ENCODE results near the gene PLCB2.

PLCB2 gene, protein sequence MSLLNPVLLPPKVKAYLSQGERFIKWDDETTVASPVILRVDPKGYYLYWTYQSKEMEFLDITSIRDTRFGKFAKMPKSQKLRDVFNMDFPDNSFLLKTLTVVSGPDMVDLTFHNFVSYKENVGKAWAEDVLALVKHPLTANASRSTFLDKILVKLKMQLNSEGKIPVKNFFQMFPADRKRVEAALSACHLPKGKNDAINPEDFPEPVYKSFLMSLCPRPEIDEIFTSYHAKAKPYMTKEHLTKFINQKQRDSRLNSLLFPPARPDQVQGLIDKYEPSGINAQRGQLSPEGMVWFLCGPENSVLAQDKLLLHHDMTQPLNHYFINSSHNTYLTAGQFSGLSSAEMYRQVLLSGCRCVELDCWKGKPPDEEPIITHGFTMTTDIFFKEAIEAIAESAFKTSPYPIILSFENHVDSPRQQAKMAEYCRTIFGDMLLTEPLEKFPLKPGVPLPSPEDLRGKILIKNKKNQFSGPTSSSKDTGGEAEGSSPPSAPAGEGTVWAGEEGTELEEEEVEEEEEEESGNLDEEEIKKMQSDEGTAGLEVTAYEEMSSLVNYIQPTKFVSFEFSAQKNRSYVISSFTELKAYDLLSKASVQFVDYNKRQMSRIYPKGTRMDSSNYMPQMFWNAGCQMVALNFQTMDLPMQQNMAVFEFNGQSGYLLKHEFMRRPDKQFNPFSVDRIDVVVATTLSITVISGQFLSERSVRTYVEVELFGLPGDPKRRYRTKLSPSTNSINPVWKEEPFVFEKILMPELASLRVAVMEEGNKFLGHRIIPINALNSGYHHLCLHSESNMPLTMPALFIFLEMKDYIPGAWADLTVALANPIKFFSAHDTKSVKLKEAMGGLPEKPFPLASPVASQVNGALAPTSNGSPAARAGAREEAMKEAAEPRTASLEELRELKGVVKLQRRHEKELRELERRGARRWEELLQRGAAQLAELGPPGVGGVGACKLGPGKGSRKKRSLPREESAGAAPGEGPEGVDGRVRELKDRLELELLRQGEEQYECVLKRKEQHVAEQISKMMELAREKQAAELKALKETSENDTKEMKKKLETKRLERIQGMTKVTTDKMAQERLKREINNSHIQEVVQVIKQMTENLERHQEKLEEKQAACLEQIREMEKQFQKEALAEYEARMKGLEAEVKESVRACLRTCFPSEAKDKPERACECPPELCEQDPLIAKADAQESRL

GRCh38 chr15:40307421-40308211, at the start of gene PLCB2:
TSS of gene PLCB2 (minus strand) at chr15:40307935. CDS start at chr15:40307672, 263 bp downstream.
- DNase-seq = peak; percentile 72

DNA sequence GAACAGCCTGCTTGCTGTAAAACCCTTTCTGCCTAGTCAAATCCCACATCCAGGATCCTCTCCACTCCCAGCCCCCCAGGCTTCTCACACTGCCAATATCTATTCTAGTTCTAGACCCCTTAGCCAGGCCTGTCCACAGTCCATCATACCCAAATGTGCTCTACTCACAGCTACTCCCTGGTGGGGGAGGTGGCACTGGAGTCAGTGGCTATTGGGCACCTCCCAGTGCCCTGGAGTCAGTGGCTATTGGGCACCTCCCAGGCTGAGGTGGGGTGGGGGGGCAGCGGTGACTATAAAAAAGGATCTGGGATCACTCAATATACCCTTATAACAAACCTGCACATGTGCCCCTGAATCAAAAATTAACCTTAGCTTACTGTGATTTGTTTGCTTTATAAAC, 49.5 kb upstream of the PLCB2 start:
- no peak for DNase-seq

DNA sequence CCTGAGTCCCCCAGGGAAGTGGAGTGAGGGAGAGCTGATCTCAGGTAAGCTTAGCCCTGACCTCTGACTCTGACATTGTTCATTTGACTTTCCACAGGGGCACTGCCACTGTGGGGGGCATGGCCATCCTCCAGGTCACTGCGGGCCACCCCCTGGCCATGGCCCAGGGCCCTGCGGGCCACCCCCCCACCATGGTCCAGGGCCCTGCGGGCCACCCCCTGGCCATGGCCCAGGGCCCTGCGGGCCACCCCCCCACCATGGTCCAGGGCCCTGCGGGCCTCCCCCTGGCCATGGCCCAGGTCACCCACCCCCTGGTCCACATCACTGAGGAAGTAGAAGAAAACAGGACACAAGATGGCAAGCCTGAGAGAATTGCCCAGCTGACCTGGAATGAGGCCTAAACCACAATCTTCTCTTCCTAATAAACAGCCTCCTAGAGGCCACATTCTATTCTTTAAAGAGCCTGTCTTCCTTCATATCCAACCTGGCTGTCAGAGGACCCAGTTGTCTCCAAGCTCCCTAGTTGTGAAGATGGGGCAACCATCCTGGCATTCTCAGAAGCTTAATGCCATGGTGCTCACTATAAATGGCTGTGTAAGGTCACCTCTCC, 48.3 kb upstream of the PLCB2 start:
- DNase-seq = no peak

DNA sequence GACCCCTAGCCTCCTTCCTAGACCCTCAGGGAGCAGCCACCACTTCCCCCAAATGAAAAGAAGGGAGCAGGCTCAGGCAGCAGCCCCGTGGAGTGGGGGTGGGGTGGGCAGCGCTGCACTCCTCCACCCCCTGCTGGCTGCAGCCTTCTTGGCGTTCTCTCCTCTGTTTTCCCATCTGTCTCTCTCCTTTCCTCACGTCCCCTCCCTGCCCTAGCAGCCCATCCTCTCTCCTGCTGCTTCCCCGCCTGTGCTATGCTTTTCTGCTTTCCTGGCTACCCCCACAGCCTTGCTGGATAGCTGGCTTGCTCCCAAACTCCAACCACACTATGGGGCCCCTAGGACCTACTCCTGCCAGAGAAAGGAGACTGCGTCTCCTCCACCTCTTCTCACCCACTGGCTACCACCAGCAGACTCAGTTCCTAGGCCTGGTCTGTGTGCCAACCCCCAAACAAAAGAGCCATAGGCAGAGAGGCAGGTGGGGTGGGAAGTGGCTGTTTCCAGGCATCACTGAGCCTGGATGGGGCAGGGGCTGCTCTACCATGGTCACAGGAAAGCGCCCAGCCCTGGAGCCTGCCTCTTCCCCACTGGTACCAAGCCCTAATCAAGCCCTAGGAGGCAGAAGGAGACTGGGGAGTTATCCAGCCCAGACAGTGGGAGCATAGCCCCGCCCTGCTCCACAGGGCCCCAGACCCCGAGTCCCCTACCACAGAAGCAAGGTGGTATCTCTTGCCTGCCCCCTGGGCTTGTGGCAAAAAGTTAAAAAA, 46.9 kb upstream of the PLCB2 start:
- no peak for DNase-seq

DNA sequence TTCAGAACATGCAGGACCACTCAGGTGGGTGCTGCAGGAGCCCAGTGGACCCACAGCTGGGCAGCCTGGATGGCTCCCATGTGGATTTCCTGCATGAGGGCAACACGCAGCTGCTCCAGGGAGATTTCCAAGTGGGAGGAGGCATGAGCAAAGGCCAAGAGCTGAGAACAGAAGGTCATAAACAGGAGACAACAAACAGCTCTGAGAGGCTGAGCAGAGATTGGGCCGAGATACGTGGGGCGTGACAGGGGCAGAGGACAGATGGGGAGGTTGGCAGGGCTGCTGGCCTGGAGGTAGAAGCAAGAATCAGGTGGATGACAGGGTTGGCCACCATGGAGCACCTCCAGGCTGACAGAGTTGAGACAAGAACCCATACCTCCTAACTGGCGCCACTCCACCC, 46.0 kb upstream of the PLCB2 start:
- no peak for DNase-seq

- DNase-seq = no peak
Observed at GRCh38 chr15:40352281-40352901, 44.7 kb upstream of the PLCB2 start.

DNA sequence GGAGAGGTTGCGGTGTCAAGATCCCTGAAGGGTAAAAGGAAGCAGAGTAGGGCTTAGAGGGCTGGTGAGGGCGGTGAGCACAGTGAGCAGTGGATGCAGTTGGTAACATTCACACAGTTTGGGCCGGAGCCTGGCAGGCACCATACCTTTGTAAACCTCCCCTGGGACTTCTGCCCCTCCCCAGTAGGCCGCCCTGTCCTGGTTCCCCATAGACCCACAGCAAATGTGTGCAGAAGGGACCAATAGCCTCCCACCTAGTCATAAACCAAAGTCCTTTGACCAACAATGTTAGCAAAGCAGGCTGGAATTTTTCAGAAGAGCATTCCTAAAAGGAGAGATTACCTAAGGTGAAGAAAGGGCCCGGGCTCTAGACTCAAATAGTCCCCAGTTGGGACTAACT, 41.4 kb upstream of the PLCB2 start:
- DNase-seq = no peak

GRCh38 chr15:40348474-40348870, 40.7 kb upstream of the PLCB2 start:
- no peak for DNase-seq

DNA sequence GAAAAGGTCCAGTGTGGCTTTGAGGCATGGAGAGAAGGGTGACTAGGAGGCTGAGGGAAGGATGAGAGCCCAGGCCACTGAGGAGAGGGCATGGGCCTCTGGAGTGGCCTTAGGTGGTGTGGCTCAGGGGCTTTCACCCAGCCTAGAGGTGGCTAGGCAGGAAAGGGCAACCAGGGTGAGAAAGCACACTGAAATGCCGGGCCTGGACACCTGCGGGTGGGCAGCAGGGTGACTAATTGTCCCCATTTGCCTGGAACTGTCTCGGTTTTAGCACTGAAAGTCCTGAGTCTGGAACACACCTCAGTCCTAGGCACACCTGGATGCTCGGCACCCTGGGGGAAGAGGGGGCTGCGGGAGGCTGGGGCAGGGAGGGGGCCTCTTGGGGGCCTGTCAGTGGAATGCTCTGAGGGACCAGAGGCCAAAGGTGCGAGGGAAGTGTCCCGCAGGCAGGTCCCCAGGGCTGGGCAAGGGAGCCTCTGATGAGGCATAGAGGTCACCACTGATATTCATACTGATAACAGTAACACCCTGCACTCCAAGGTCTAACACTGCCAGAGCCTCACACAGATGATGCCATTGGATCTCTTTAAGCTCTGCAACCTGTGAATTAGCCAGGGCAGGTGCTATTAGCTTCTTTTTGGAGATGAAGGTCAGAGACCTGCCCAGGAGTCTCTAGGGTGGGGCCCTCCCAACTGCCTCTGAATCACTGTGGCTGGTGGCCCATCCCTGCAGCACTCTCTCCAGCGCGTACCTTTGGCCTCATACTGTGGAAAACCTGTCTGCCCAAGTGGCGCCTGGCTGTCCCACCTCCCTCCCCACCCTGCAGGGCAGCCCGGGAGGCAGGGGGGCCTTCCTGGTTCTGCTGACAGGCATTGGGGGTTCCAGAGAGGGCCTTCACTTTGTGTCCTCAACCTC, 40.1 kb upstream of the PLCB2 start:
- DNase-seq = no peak

- DNase-seq = no peak
Observed at GRCh38 chr15:40346579-40347558, 39.1 kb upstream of the PLCB2 start.

DNA sequence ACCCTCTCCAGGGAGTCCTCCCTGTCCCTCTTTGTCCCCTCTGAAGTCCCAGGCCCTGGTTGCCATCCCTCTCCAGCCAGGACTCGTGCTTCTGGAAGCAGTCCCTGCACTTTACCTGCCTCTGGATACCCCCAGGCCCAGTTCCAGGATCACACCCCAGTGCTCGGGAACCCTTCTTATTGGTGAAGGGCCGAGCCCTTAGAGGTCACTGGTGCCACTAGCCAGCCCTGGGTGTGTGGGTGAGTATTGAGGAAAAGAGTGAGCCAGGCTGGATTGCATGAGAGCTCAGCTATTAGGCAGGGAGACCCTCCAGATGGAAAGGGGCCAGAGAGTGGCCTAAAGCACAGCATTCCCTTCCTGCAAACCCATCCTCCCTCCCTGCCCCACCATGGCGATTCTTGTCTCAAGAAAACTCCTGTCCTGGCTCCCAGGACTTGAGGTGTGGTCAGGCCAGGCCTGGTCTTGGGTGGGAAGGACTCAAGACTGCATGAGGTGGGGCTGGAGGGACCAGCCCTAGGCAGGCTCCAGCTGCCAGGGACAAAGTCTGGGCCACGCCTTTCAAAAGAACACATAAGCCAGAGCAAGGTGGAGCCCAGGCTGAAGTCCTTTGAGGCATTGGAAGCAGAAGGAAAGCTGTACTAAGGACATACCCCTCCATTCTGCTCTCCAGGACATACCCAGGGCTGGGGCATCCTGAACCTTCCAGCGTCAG, 38.3 kb upstream of the PLCB2 start:
- no peak for DNase-seq

DNA sequence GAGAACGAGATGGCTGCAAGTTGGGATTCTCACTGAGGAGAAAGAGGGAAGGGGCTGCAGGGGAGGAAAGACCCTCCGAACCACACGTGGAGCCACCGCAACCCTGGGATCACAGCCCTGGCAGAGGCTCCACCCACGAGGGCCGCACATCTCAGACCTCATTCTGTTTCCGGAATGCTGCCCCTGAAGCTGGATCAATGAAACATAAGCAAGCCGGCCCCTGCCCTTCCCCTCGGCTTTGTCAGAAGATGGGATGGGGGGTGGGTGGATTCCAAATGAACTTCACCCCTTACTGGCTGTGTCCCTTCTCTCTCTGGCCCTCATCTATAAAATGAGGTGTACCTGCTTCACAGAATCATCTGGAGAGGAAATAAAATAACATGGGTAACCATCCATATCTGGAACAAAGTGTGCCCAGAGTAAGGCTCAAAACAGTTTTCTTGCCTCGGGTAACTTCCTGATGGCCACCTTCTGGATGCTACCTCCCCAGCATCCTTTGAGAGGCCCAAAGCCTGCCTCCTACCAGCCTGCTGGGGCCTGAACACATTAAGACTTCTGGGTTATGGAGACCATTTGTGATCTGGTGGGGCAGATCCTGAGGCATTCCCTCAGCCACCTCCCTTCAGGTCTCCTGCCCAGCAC, 37.6 kb upstream of the PLCB2 start:
- no peak for DNase-seq

- DNase-seq = peak; percentile 79
Observed at GRCh38 chr15:40344631-40345120, 36.9 kb upstream of the PLCB2 start.

DNA sequence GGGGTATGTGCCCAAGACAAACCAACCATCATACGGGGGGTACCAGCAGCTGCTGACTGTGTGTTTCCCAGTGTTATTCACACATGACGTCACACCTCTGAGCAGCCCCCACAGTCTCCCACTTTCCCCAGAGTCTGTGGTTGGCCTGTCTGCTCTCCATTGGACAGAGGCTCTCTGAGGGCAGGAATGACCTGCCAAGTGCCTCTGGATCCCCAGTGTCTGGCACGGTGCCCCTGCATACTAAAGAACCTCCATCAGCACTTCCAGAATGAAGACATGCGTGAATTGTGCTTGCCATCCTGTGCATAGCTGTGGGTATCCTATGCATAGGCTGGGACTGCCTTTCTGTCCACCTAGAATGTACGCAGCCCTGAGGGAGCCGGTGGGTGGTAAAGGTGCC, 36.5 kb upstream of the PLCB2 start:
- DNase-seq = no peak

DNA sequence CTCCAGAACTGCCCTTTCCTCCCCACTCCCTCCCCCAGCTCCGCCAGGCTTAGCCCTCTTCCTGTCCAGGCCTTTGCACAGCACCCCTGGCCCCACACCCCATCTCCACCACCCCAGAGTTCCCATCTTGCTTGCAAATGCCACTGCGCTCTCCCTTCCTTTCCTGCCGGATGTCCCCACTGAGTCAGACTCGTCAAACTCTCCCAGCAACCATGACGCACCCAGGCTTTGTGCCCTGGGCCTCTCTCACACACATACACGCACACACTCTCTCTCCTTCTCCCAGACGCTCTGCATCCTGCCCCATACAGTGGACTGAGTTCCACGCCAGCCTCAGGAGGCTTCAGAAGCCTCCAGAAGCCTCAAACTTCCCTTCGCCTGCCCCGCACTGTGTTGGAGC, 35.8 kb upstream of the PLCB2 start:
- no peak for DNase-seq

GRCh38 chr15:40342416-40343320, 34.9 kb upstream of the PLCB2 start:
- DNase-seq = no peak

Data from CD4-positive, alpha-beta T cell treated with Interleukin-21 for 1 hour (primary cell).